Loucy (cell line): ENCODE results near the gene ADAMTS20.

Experiments used
- H2AFZ ChIP-seq: fragments of 200-600 bp; sonication (generic); 2 replicates; pipeline ENCODE4 v1.6.0; 2016; ENCODE audit warnings: antibody characterized with exemption, mild to moderate bottlenecking, low read length, moderate library complexity
- H3F3A ChIP-seq: fragments of 200-600 bp; 2 replicates; pipeline ENCODE4 v1.6.0; 2016; ENCODE audit warnings: antibody characterized with exemption, low read depth, mild to moderate bottlenecking
- H3K27me3 ChIP-seq: fragments of 200-600 bp; sonication (generic); 2 replicates; pipeline ENCODE4 v1.6.1; 2014; ENCODE audit warnings: low read length, mild to moderate bottlenecking; ENCODE audit not compliant: insufficient read depth, poor library complexity, severe bottlenecking
- H3K36me3 ChIP-seq: fragments of 200-600 bp; sonication (generic); 2 replicates; pipeline ENCODE4 v1.6.1; 2016; ENCODE audit warnings: low read length; ENCODE audit not compliant: insufficient read depth
- H3K4me1 ChIP-seq: fragments of 200-600 bp; sonication (generic); 2 replicates; pipeline ENCODE4 v1.5.1; 2014; ENCODE audit warnings: low read length, mild to moderate bottlenecking; ENCODE audit not compliant: insufficient read depth, poor library complexity, severe bottlenecking
- H3K4me2 ChIP-seq: fragments of 200-600 bp; sonication (generic); 2 replicates; pipeline ENCODE4 v1.6.0; 2014; ENCODE audit warnings: antibody characterized with exemption, low read length, low read depth, mild to moderate bottlenecking; ENCODE audit not compliant: poor library complexity, severe bottlenecking
- H3K4me3 ChIP-seq: fragments of 200-600 bp; sonication (generic); 2 replicates; pipeline ENCODE4 v1.5.1; 2014; ENCODE audit warnings: low read length, mild to moderate bottlenecking, mixed read lengths; ENCODE audit not compliant: poor library complexity, severe bottlenecking
- H3K79me2 ChIP-seq: fragments of 200-600 bp; sonication (generic); 2 replicates; pipeline ENCODE4 v1.6.1; 2014; ENCODE audit warnings: low read length; ENCODE audit not compliant: insufficient read depth
- H3K9ac ChIP-seq: fragments of 200-600 bp; sonication (generic); 2 replicates; pipeline ENCODE4 v1.6.0; 2014; ENCODE audit warnings: mild to moderate bottlenecking, low read depth, low read length, moderate library complexity; ENCODE audit not compliant: poor library complexity, severe bottlenecking
- H3K9me2 ChIP-seq: fragments of 200-600 bp; sonication (generic); replicated peaks from 2 replicates; pipeline ENCODE4 v1.6.1; 2016; ENCODE audit warnings: low read depth, low read length, mixed read lengths
- H3K9me3 ChIP-seq: fragments of 200-600 bp; sonication (generic); 2 replicates; pipeline ENCODE4 v1.6.1; 2014; ENCODE audit warnings: mild to moderate bottlenecking, antibody characterized with exemption, low read length, low read depth; ENCODE audit not compliant: insufficient read depth
- H4K20me1 ChIP-seq: fragments of 200-600 bp; sonication (generic); 2 replicates; pipeline ENCODE4 v1.6.0; 2014; ENCODE audit warnings: antibody characterized with exemption, low read length, mild to moderate bottlenecking; ENCODE audit not compliant: insufficient read depth, poor library complexity, severe bottlenecking
- EZH2phosphoT487 ChIP-seq: fragments of 200-600 bp; IDR thresholded peaks from 2 replicates; pipeline ENCODE4 v1.6.1; 2018; ENCODE audit warnings: antibody characterized with exemption, mild to moderate bottlenecking, moderate library complexity, borderline replicate concordance
- TF ChIP-seq, protein P1 (sequence below): fragments of 200-600 bp; sonication (generic); conservative IDR thresholded peaks from 2 replicates; pipeline ENCODE4 v1.5.1; 2014; ENCODE audit warnings: mild to moderate bottlenecking, antibody characterized with exemption, low read length

Gene ADAMTS20

DNA sequence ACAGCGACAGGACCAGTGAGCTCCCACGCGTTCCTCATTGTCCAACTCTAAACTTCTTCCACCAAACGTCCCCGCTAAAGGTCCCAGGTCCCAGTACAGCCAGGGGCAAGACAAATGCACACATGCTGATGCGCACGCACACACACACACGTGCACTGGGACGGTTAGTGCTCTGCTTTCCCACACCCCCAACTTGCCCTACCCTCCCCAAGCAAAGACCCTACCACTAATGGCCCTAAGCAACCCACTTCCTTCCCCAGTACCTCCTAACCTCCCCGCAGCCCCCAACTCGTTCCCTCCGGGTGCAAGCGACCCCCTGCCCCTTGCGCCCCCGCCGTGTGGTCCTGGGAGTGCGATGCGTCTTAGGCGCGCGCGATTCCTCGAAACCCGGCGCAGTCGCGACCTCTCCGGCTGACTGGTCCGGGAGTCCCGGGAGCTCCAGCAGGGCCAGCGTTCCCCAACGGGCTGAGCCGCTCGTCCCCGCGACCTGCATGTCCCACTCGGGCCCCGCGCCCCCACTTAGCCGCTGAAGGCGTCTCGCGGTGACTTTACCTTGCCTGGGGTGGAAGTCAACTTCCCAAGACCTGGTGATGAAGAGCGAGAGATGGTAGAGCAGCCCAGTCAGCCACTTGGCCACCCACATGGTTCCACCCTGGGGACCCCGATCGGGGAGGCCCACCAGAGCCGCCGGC lies 578 bp downstream of the ADAMTS20 start:
- Histone ChIP-seq H3K9me2 (no peaks in the 10 kb centered on the region), H3K36me3 (no peaks in the 10 kb centered on the region), H3K27me3 (no peaks in the 10 kb centered on the region), H3K4me2 (no peak overlapping the region), H3K9ac (no peak overlapping the region), H3F3A (no peaks in the 10 kb centered on the region), H3K9me3 (peaks cover 9% of the 10 kb centered on the region; the same call in 1 of the 2 replicates), H4K20me1 (no peaks in the 10 kb centered on the region), H3K4me3 (no peak overlapping the region), H2AFZ (no peak overlapping the region), H3K79me2 (no peaks in the 10 kb centered on the region), H3K4me1 (no peaks in the 10 kb centered on the region)
- TF ChIP-seq EZH2phosphoT487: no peak
- TF ChIP-seq, protein P1, sequence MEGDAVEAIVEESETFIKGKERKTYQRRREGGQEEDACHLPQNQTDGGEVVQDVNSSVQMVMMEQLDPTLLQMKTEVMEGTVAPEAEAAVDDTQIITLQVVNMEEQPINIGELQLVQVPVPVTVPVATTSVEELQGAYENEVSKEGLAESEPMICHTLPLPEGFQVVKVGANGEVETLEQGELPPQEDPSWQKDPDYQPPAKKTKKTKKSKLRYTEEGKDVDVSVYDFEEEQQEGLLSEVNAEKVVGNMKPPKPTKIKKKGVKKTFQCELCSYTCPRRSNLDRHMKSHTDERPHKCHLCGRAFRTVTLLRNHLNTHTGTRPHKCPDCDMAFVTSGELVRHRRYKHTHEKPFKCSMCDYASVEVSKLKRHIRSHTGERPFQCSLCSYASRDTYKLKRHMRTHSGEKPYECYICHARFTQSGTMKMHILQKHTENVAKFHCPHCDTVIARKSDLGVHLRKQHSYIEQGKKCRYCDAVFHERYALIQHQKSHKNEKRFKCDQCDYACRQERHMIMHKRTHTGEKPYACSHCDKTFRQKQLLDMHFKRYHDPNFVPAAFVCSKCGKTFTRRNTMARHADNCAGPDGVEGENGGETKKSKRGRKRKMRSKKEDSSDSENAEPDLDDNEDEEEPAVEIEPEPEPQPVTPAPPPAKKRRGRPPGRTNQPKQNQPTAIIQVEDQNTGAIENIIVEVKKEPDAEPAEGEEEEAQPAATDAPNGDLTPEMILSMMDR: no peak

DNA sequence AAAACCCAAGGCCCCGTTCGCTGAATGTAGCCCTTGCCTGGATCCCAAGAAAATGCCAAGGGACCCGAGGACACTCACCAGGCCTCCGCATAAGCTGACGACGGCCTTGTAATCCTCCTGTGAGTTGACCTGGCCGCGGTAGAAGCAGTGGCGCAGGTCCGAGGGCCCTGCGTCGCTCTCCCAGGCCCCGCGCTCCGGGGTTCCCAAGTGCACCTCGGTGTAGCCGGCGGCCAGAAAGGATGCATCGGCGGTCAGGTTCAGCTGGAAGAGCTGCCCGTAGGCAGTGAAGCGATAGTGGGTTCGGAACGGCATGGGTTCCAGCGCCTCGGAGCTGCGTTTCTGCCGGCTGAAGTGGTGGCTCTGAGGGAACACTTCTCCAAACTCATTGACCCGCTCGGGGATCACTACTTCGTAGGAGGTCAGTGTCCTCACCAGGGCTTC lies 1.2 kb downstream of the ADAMTS20 start:
- Histone ChIP-seq H4K20me1 (no peaks in the 10 kb centered on the region), H3K79me2 (no peaks in the 10 kb centered on the region), H2AFZ (no peak overlapping the region), H3K36me3 (no peaks in the 10 kb centered on the region), H3K9me3 (0 out of 2 replicates have a peak, but pooled peaks cover 6% of the 10 kb centered on the region), H3K4me1 (no peaks in the 10 kb centered on the region), H3K27me3 (no peaks in the 10 kb centered on the region), H3K9ac (no peak overlapping the region), H3K9me2 (no peaks in the 10 kb centered on the region), H3K4me2 (no peak overlapping the region), H3F3A (no peaks in the 10 kb centered on the region), H3K4me3 (no peak overlapping the region)
- TF ChIP-seq, protein P1: no peak
- TF ChIP-seq EZH2phosphoT487: no peak

DNA sequence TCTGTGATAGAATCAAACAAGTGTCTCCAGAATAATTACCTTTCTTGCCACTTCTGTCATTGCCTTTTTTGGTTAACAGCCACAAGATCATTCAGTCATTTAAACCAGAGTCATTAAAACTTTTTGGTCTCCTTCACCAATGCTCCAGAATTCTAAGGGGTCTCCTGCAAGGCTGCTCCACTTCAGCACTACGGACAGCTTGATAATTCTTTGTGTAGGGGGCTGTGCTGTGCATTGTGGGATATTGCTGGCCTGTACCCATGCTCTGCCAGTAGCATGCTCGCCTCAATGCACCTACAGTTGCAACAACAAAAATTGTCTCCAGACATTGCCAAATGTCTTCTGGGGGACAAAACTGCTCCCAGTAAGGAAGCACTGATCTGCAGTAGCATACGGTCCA lies 7.3 kb downstream of the ADAMTS20 start:
- H3K4me2 ChIP-seq: no peak overlapping the region
- no peak for TF ChIP-seq EZH2phosphoT487
- TF ChIP-seq, protein P1: no peak
- no peak overlapping the region for H3K4me3 ChIP-seq
- no peaks in the 10 kb centered on the region for H3F3A ChIP-seq
- H3K4me1 ChIP-seq: no peaks in the 10 kb centered on the region
- H2AFZ ChIP-seq: no peak overlapping the region
- no peaks in the 10 kb centered on the region for H3K9me3 ChIP-seq
- no peaks in the 10 kb centered on the region for H4K20me1 ChIP-seq
- no peaks in the 10 kb centered on the region for H3K36me3 ChIP-seq
- H3K79me2 ChIP-seq: no peaks in the 10 kb centered on the region
- no peak overlapping the region for H3K9ac ChIP-seq
- no peaks in the 10 kb centered on the region for H3K9me2 ChIP-seq
- no peaks in the 10 kb centered on the region for H3K27me3 ChIP-seq
